ENCODE measurements around the gene PALM3. TPM values are rescaled to one million over a fixed set of nuclear protein-coding genes. Genes with fewer than 3 reads are reported as not detected.

PALM3 gene
- total RNA-seq, 3 donors from 2014 or later (not counting 1 experiment from before 2014, with no cell fraction given), result not detected

GRCh38 chr19:14107581-14108461 lies 45.9 kb upstream of the PALM3 start:
- DNase-seq (no peak), ATAC-seq (no peak)
- intact Hi-C loops (cut with micrococcal nuclease), result no loop called here
- no peaks in the 10 kb centered on the region for H3K27me3 ChIP-seq (ENCODE audit: control insufficient read depth, insufficient read depth, low read length)
- Mint-ChIP-seq H3K9me3 (no peaks in the 10 kb centered on the region), H3K4me1 (peaks cover 0 to 8% of the 10 kb centered on the region in 2 donors), H3K36me3 (no peaks in the 10 kb centered on the region), H3K4me3 (no peak overlapping the region), H3K27ac (no peak overlapping the region), H3K27me3 (ENCODE audit: low read depth in 2 of 2) (no peaks in the 10 kb centered on the region)
- peaks cover 2% of the 10 kb centered on the region for H3K4me1 ChIP-seq (ENCODE audit: control insufficient read depth, insufficient read depth, low read length)
- 97% methylated on average over 22 of the region's 23 CpGs for WGBS (ENCODE audit: insufficient coverage)
- H3K27ac ChIP-seq (ENCODE audit: low read length), result no peak overlapping the region
- H3K36me3 ChIP-seq (ENCODE audit: control insufficient read depth, insufficient read depth, low read length), result peaks cover 13% of the 10 kb centered on the region
- no peak for TF ChIP-seq CTCF (IDR thresholded peaks at IDR 0.05)
- no peaks in the 10 kb centered on the region for H3K9me3 ChIP-seq (ENCODE audit: control insufficient read depth, insufficient read depth, low read length)
- H3K4me3 ChIP-seq (ENCODE audit: low read length), result no peak overlapping the region

- Histone ChIP-seq H3K4me3 (ENCODE audit: low read length) (no peak overlapping the region), H3K27me3 (ENCODE audit: control insufficient read depth, insufficient read depth, low read length) (no peaks in the 10 kb centered on the region), H3K9me3 (ENCODE audit: control insufficient read depth, insufficient read depth, low read length) (no peaks in the 10 kb centered on the region), H3K4me1 (ENCODE audit: control insufficient read depth, insufficient read depth, low read length) (no peaks in the 10 kb centered on the region), H3K36me3 (ENCODE audit: control insufficient read depth, insufficient read depth, low read length) (peaks cover 22% of the 10 kb centered on the region), H3K27ac (ENCODE audit: low read length) (no peak overlapping the region)
- no peak for TF ChIP-seq CTCF (IDR thresholded peaks at IDR 0.05)
- H3K9me3 Mint-ChIP-seq, result no peaks in the 10 kb centered on the region
- WGBS (ENCODE audit: insufficient coverage), result 93% methylated on average over 16 of the region's 16 CpGs
- intact Hi-C loops (cut with micrococcal nuclease), result no loop called here
- H3K27ac Mint-ChIP-seq, result no peak overlapping the region
- ATAC-seq (no peak), DNase-seq (no peak)
- no peak overlapping the region for H3K4me3 Mint-ChIP-seq
- H3K27me3 Mint-ChIP-seq (ENCODE audit: low read depth in 2 of 2), result no peaks in the 10 kb centered on the region
- no peaks in the 10 kb centered on the region for H3K36me3 Mint-ChIP-seq
- peaks cover 0 to 8% of the 10 kb centered on the region in 2 donors for H3K4me1 Mint-ChIP-seq
Measured at GRCh38 chr19:14106840-14107239, 45.0 kb upstream of the PALM3 start.

DNA sequence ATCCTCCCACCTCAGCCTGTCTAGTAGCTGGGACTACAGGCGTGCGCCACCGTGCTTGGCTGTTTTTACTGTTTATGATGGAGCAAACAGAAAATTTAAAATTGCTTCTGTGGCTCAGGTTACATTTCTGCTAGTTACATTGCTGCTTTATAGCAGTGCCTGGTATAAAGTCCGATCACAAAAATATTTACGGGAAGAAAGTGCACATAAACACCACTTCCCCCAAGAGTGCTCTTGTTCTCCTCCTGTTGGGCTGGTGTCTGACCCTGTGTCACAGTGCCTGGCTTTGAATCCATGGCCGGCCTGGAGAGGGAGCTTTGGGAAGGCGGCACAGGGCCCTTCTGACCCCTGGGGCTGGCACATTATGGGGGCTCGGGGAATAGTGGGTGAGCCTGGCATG lies 43.8 kb upstream of the PALM3 start:
- Mint-ChIP-seq H3K36me3 (no peaks in the 10 kb centered on the region), H3K27me3 (ENCODE audit: low read depth in 2 of 2) (no peaks in the 10 kb centered on the region), H3K9me3 (no peaks in the 10 kb centered on the region), H3K4me1 (peaks cover 0 to 4% of the 10 kb centered on the region in 2 donors), H3K4me3 (no peak overlapping the region), H3K27ac (no peak overlapping the region)
- no peak for TF ChIP-seq CTCF (IDR thresholded peaks at IDR 0.05)
- H3K4me1 ChIP-seq (ENCODE audit: control insufficient read depth, insufficient read depth, low read length), result no peaks in the 10 kb centered on the region
- no peak overlapping the region for H3K27ac ChIP-seq (ENCODE audit: low read length)
- intact Hi-C loops (cut with micrococcal nuclease), result no loop called here
- no peak overlapping the region for H3K4me3 ChIP-seq (ENCODE audit: low read length)
- peaks cover 27% of the 10 kb centered on the region for H3K36me3 ChIP-seq (ENCODE audit: control insufficient read depth, insufficient read depth, low read length)
- no peaks in the 10 kb centered on the region for H3K27me3 ChIP-seq (ENCODE audit: control insufficient read depth, insufficient read depth, low read length)
- 98% methylated on average over 8 of the region's 8 CpGs for WGBS (ENCODE audit: insufficient coverage)
- ATAC-seq (no peak), DNase-seq (no peak)
- no peaks in the 10 kb centered on the region for H3K9me3 ChIP-seq (ENCODE audit: control insufficient read depth, insufficient read depth, low read length)

Data from natural killer cell (primary cell).